ENCODE measurements around the gene INPP4A.

- TF ChIP-seq POLR2A (IDR thresholded peaks at IDR 0.05) (no peak), EP300 (IDR thresholded peaks at IDR 0.05) (no peak), CTCF (IDR thresholded peaks at IDR 0.05) (no peak), POLR2AphosphoS5 (IDR thresholded peaks at IDR 0.05) (no peak)
Measured at GRCh38 chr2:98438190-98439133, 6.2 kb upstream of the INPP4A start.
